Liver (tissue), 9 donors: ENCODE measurements around the gene METTL8. TPM values are rescaled to one million over a fixed set of nuclear protein-coding genes. Genes with fewer than 3 reads are reported as not detected.

Source experiments
- DNase-seq: peaks from one replicate; pipeline ENCODE4 v3.0.0-alpha.2; 2017; ENCODE audit warnings: low spot score
- H3K27ac ChIP-seq, 2 donors: one replicate each; pipeline ENCODE4 v1.7.0; 2013; ENCODE audit warnings: inconsistent platforms in 2 of 2, low read length in 2 of 2, control low read depth in 1 of 2, low read depth in 1 of 2, mild to moderate bottlenecking in 1 of 2
- H3K27me3 ChIP-seq, 4 donors: one replicate each; pipeline versions ENCODE4 v1.6.1 to v1.7.0; 2013; ENCODE audit warnings: low read length in 3 of 4, inconsistent platforms in 1 of 4, mild to moderate bottlenecking in 1 of 4, moderate library complexity in 1 of 4; ENCODE audit not compliant: control insufficient read depth in 4 of 4, insufficient read depth in 4 of 4
- H3K36me3 ChIP-seq, 4 donors: one replicate each; pipeline versions ENCODE4 v1.6.1 to v1.7.0; 2013; ENCODE audit warnings: low read length in 3 of 4, mild to moderate bottlenecking in 3 of 4, low read depth in 1 of 4, moderate library complexity in 1 of 4; ENCODE audit not compliant: control insufficient read depth in 4 of 4, insufficient read depth in 3 of 4
- H3K4me1 ChIP-seq, 4 donors: one replicate each; pipeline versions ENCODE4 v1.6.1 to v1.7.0; 2013; ENCODE audit warnings: low read length in 3 of 4, mild to moderate bottlenecking in 3 of 4, moderate library complexity in 1 of 4; ENCODE audit not compliant: control insufficient read depth in 4 of 4, insufficient read depth in 4 of 4
- H3K4me3 ChIP-seq, 3 donors: one replicate each; pipeline versions ENCODE4 v1.6.1 to v1.7.0; 2013; ENCODE audit warnings: low read length in 3 of 3, control low read depth in 1 of 3, low read depth in 1 of 3, mild to moderate bottlenecking in 1 of 3
- H3K9ac ChIP-seq, 2 donors: one replicate each; pipeline ENCODE4 v1.7.0; 2013; ENCODE audit warnings: low read length in 2 of 2, mild to moderate bottlenecking in 2 of 2, moderate library complexity in 2 of 2, control low read depth in 1 of 2, low read depth in 1 of 2
- H3K9me3 ChIP-seq, 4 donors: one replicate each; pipeline versions ENCODE4 v1.6.1 to v1.7.0; 2013; ENCODE audit warnings: low read length in 3 of 4; ENCODE audit not compliant: control insufficient read depth in 4 of 4
- EGR1 ChIP-seq, 2 donors: IDR thresholded peaks; 2 replicates each; pipeline ENCODE4 v1.6.1; 2016 to 2018; ENCODE audit warnings: antibody characterized with exemption in 2 of 2, low read depth in 2 of 2
- FOXA1 ChIP-seq: IDR thresholded peaks from 2 replicates; pipeline ENCODE4 v1.6.1; 2016; ENCODE audit warnings: antibody characterized with exemption
- FOXA2 ChIP-seq: IDR thresholded peaks from 2 replicates; pipeline ENCODE4 v1.6.1; 2016; ENCODE audit warnings: antibody characterized with exemption
- GABPA ChIP-seq, 2 donors: IDR thresholded peaks in 1 of 2; conservative IDR thresholded peaks in 1 of 2; 2 replicates each; pipeline ENCODE4 v1.6.1; 2016; ENCODE audit warnings: antibody characterized with exemption in 2 of 2, mild to moderate bottlenecking in 1 of 2, moderate library complexity in 1 of 2
- HNF4A ChIP-seq, 2 donors: conservative IDR thresholded peaks; 2 replicates each; pipeline ENCODE4 v1.6.1; 2016; ENCODE audit warnings: antibody characterized with exemption in 2 of 2, mild to moderate bottlenecking in 2 of 2
- HNF4G ChIP-seq: IDR thresholded peaks from 2 replicates; pipeline ENCODE4 v1.6.1; 2016; ENCODE audit warnings: antibody characterized with exemption
- JUND ChIP-seq, 2 donors: IDR thresholded peaks; 2 replicates each; pipeline ENCODE4 v1.6.1; 2016; ENCODE audit warnings: antibody characterized with exemption in 2 of 2
- NR2F2 ChIP-seq: IDR thresholded peaks from 2 replicates; pipeline ENCODE4 v1.6.1; 2016; ENCODE audit warnings: antibody characterized with exemption
- RAD21 ChIP-seq, 2 donors: IDR thresholded peaks; 2 replicates each; pipeline ENCODE4 v1.6.1; 2016; ENCODE audit warnings: antibody characterized with exemption in 2 of 2, mild to moderate bottlenecking in 2 of 2
- RXRA ChIP-seq, 2 donors: IDR thresholded peaks; 2 replicates each; pipeline ENCODE4 v1.6.1; 2017 to 2018; ENCODE audit warnings: antibody characterized with exemption in 2 of 2, mild to moderate bottlenecking in 1 of 2
- SP1 ChIP-seq: IDR thresholded peaks from 2 replicates; pipeline ENCODE4 v1.6.1; 2018; ENCODE audit warnings: antibody characterized with exemption, mild to moderate bottlenecking
- YY1 ChIP-seq: IDR thresholded peaks from 2 replicates; pipeline ENCODE4 v1.6.1; 2016; ENCODE audit warnings: antibody characterized with exemption, mild to moderate bottlenecking
- WGBS: extraction: QIAGEN DNeasy Blood & Tissue Kit; methylation state at CpG from one replicate; pipeline ENCODE4 v1.1.7; 2013; 5-methylcytosine and 5-hydroxymethylcytosine counted together
- polyA plus RNA-seq, 2 donors: library from polyadenylated mRNA; stranded (reverse) in 1 of 2; unstranded in 1 of 2; fragments of 200-250 nt in 1 of 2; fragments of >200 nt in 1 of 2; fragmentation: Nextera tagmentation in 1 of 2; extraction: Ambion mirVana in 1 of 2; gene quantifications; one replicate each; pipeline versions ENCODE4 v1.2.1 to v1.2.3, GENCODE V29; 2013 to 2015
- total RNA-seq, 2 donors: library from RNA; depleted of rRNA; stranded (reverse); fragments of >200 nt; gene quantifications; one replicate each; pipeline ENCODE4 v1.2.3, GENCODE V29; 2014
- TF ChIP-seq, protein P1 (sequence below): fragments of 150-350 bp; IDR thresholded peaks from 2 replicates; pipeline ENCODE4 v1.5.1; 2017; ENCODE audit warnings: improper control_type of control experiment, low read depth, low read length; ENCODE audit not compliant: missing input control
- TF ChIP-seq, protein P2 (sequence below): IDR thresholded peaks from 2 replicates; pipeline ENCODE4 v1.6.1; 2016; ENCODE audit warnings: antibody characterized with exemption
- TF ChIP-seq, protein P3 (sequence below): IDR thresholded peaks from 2 replicates; pipeline ENCODE4 v1.6.1; 2016; ENCODE audit warnings: antibody characterized with exemption
- TF ChIP-seq, protein P4 (sequence below): IDR thresholded peaks from 2 replicates; pipeline ENCODE4 v1.6.1; 2016; ENCODE audit warnings: antibody characterized with exemption
- TF ChIP-seq, protein P5 (sequence below): IDR thresholded peaks from 2 replicates; pipeline ENCODE4 v1.6.1; 2016; ENCODE audit warnings: antibody characterized with exemption, mild to moderate bottlenecking
- donor health status: healthy.
- donor health status: healthy.
- donor health status: healthy.
- donor health status: healthy.
- donor health status: healthy.

Gene METTL8
- total and polyA plus RNA-seq, 4 donors, result 3.6 to 8.1 (median 5.9) TPM

DNA sequence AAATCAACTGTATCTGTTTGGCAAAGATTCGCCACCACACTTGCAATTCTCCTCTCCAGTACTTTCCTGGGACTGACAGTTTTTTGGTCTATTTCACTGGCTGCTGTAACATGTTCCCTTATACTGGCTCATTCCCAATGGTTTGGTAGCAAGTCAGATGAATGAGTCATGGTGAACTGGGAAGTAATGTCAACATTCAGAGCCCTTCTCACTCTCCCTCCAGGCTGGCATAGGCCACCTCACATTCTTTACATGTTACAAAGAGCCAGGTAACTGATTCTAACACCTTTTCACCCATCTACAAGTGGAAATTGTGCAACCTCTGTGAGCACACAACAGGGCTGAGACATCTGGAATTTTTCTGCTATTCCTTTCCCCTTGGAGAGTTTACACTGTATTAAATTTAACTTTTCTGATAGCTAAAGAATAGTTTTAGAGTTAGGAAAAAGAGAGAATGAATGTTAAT, 161.8 kb downstream of the METTL8 start (continued):
- TF ChIP-seq HNF4G (no peak), RAD21 (IDR thresholded peaks at IDR 0.05) (peak in 1 of 2 donors; percentile 21), YY1 (no peak), RXRA (IDR thresholded peaks at IDR 0.05) (peak in 1 of 2 donors; percentile 51)

DNA sequence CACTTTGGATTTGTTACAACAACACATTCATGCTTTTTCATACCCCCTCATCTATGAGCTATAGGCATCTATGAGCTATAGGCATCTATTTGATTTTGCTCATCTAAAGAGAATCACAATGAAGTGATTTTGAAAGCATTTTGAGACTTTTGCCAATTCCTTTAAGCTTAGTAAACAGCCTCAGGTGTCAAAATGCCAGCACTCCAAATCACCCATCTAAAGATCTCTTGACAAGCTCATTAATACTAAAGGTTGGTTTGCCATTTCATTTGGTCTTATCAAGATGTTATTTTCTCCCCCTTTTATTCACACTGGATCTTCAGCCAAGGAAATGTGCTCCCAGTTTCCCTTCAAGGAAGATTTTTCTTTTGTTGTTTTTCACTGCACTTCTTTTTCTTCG, 162.4 kb downstream of the METTL8 start:
- no peaks in the 10 kb centered on the region for H3K9me3 ChIP-seq
- 82% methylated on average over 1 of the region's 1 CpG for WGBS
- H3K27ac ChIP-seq, result no peak overlapping the region
- no peak for DNase-seq
- no peaks in the 10 kb centered on the region for H3K27me3 ChIP-seq
- no peaks in the 10 kb centered on the region for H3K36me3 ChIP-seq
- H3K9ac ChIP-seq, result no peak overlapping the region
- H3K4me3 ChIP-seq, result no peak overlapping the region
- TF ChIP-seq SP1 (no peak), NR2F2 (no peak), YY1 (no peak), FOXA1 (no peak), EGR1 (IDR thresholded peaks at IDR 0.05; ENCODE audit: low read depth in 2 of 2) (no peak), GABPA (IDR thresholded peaks at IDR 0.05 in 1 of 2, conservative IDR thresholded peaks at IDR 0.05 in 1 of 2) (no peak), FOXA2 (no peak), HNF4A (conservative IDR thresholded peaks at IDR 0.05) (no peak), RXRA (IDR thresholded peaks at IDR 0.05) (no peak), JUND (IDR thresholded peaks at IDR 0.05) (no peak)
- TF ChIP-seq, protein P1, sequence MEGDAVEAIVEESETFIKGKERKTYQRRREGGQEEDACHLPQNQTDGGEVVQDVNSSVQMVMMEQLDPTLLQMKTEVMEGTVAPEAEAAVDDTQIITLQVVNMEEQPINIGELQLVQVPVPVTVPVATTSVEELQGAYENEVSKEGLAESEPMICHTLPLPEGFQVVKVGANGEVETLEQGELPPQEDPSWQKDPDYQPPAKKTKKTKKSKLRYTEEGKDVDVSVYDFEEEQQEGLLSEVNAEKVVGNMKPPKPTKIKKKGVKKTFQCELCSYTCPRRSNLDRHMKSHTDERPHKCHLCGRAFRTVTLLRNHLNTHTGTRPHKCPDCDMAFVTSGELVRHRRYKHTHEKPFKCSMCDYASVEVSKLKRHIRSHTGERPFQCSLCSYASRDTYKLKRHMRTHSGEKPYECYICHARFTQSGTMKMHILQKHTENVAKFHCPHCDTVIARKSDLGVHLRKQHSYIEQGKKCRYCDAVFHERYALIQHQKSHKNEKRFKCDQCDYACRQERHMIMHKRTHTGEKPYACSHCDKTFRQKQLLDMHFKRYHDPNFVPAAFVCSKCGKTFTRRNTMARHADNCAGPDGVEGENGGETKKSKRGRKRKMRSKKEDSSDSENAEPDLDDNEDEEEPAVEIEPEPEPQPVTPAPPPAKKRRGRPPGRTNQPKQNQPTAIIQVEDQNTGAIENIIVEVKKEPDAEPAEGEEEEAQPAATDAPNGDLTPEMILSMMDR, result no peak
- TF ChIP-seq, protein P2, sequence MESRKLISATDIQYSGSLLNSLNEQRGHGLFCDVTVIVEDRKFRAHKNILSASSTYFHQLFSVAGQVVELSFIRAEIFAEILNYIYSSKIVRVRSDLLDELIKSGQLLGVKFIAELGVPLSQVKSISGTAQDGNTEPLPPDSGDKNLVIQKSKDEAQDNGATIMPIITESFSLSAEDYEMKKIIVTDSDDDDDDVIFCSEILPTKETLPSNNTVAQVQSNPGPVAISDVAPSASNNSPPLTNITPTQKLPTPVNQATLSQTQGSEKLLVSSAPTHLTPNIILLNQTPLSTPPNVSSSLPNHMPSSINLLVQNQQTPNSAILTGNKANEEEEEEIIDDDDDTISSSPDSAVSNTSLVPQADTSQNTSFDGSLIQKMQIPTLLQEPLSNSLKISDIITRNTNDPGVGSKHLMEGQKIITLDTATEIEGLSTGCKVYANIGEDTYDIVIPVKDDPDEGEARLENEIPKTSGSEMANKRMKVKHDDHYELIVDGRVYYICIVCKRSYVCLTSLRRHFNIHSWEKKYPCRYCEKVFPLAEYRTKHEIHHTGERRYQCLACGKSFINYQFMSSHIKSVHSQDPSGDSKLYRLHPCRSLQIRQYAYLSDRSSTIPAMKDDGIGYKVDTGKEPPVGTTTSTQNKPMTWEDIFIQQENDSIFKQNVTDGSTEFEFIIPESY, result no peak
- TF ChIP-seq, protein P3, sequence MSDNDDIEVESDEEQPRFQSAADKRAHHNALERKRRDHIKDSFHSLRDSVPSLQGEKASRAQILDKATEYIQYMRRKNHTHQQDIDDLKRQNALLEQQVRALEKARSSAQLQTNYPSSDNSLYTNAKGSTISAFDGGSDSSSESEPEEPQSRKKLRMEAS, result no peak
- TF ChIP-seq, protein P4, sequence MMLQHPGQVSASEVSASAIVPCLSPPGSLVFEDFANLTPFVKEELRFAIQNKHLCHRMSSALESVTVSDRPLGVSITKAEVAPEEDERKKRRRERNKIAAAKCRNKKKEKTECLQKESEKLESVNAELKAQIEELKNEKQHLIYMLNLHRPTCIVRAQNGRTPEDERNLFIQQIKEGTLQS, result no peak
- TF ChIP-seq, protein P5, sequence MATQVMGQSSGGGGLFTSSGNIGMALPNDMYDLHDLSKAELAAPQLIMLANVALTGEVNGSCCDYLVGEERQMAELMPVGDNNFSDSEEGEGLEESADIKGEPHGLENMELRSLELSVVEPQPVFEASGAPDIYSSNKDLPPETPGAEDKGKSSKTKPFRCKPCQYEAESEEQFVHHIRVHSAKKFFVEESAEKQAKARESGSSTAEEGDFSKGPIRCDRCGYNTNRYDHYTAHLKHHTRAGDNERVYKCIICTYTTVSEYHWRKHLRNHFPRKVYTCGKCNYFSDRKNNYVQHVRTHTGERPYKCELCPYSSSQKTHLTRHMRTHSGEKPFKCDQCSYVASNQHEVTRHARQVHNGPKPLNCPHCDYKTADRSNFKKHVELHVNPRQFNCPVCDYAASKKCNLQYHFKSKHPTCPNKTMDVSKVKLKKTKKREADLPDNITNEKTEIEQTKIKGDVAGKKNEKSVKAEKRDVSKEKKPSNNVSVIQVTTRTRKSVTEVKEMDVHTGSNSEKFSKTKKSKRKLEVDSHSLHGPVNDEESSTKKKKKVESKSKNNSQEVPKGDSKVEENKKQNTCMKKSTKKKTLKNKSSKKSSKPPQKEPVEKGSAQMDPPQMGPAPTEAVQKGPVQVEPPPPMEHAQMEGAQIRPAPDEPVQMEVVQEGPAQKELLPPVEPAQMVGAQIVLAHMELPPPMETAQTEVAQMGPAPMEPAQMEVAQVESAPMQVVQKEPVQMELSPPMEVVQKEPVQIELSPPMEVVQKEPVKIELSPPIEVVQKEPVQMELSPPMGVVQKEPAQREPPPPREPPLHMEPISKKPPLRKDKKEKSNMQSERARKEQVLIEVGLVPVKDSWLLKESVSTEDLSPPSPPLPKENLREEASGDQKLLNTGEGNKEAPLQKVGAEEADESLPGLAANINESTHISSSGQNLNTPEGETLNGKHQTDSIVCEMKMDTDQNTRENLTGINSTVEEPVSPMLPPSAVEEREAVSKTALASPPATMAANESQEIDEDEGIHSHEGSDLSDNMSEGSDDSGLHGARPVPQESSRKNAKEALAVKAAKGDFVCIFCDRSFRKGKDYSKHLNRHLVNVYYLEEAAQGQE, result no peak
- no peaks in the 10 kb centered on the region for H3K4me1 ChIP-seq
